HepG2 (cell line): ENCODE data around the gene PAN2. TPM values are rescaled to one million over a fixed set of nuclear protein-coding genes. Genes with fewer than 3 reads are reported as not detected.

Experiments
- BRF2 ChIP-seq: sonication (generic); formaldehyde crosslinking; IDR thresholded peaks from 2 replicates; pipeline ENCODE4 v1.8.1; 2022; ENCODE audit warnings: mild to moderate bottlenecking, missing genetic modification reagents
- CREB1 ChIP-seq, 2 experiments: fragments of 450-650 bp in 1 of 2; IDR thresholded peaks; 2 replicates each; pipeline ENCODE4 v1.6.1; 2016 to 2017; ENCODE audit warnings: control low read depth in 1 of 2, mild to moderate bottlenecking in 1 of 2, missing compliant biosample characterization in 1 of 2, missing genetic modification characterization in 1 of 2
- E2F2 ChIP-seq: sonication (generic); formaldehyde crosslinking; IDR thresholded peaks from 2 replicates; pipeline ENCODE4 v1.4.0; 2020; ENCODE audit warnings: missing genetic modification reagents, borderline replicate concordance
- MAX ChIP-seq: IDR thresholded peaks from 2 replicates; pipeline ENCODE4 v1.6.1; 2012; ENCODE audit warnings: inconsistent platforms
- NFE2L1 ChIP-seq: sonication (generic); formaldehyde crosslinking; IDR thresholded peaks from 2 replicates; pipeline ENCODE4 v1.4.0; 2020; ENCODE audit warnings: missing genetic modification reagents, mild to moderate bottlenecking, borderline replicate concordance
- NR0B2 ChIP-seq: sonication (generic); formaldehyde crosslinking; IDR thresholded peaks from 2 replicates; pipeline ENCODE4 v1.4.0; 2020; ENCODE audit warnings: mild to moderate bottlenecking, missing genetic modification reagents
- SETDB1 ChIP-seq: sonication (generic); formaldehyde crosslinking; IDR thresholded peaks from 2 replicates; pipeline ENCODE4 v1.5.1; 2020; ENCODE audit warnings: missing genetic modification reagents, mild to moderate bottlenecking, borderline replicate concordance
- SOX5 ChIP-seq: IDR thresholded peaks from 2 replicates; pipeline ENCODE4 v1.6.1; 2016; ENCODE audit warnings: borderline replicate concordance
- TGIF2 ChIP-seq: IDR thresholded peaks from 2 replicates; pipeline ENCODE4 v1.6.1; 2016; ENCODE audit warnings: control low read depth, missing compliant biosample characterization
- TRIM22 ChIP-seq: fragments of 450-650 bp; IDR thresholded peaks from 2 replicates; pipeline ENCODE4 v1.6.1; 2017
- ZFYVE20 ChIP-seq: sonication (generic); formaldehyde crosslinking; IDR thresholded peaks from 2 replicates; pipeline ENCODE4 v1.8.0; 2023; ENCODE audit warnings: low read depth, mild to moderate bottlenecking, moderate library complexity, missing genetic modification reagents, borderline replicate concordance
- ZKSCAN5 ChIP-seq: sonication (generic); formaldehyde crosslinking; IDR thresholded peaks from 2 replicates; pipeline ENCODE4 v1.5.1; 2020; ENCODE audit warnings: mild to moderate bottlenecking, missing genetic modification reagents
- ZNF331 ChIP-seq: sonication (generic); formaldehyde crosslinking; IDR thresholded peaks from 2 replicates; pipeline ENCODE4 v1.4.0; 2020; ENCODE audit warnings: missing genetic modification reagents
- ZNF629 ChIP-seq: sonication (generic); formaldehyde crosslinking; conservative IDR thresholded peaks from 2 replicates; pipeline ENCODE4 v1.5.0; 2020; ENCODE audit warnings: missing genetic modification reagents
- ZNF83 ChIP-seq: sonication (generic); formaldehyde crosslinking; IDR thresholded peaks from 2 replicates; pipeline ENCODE4 v1.4.0; 2020; ENCODE audit warnings: missing genetic modification reagents, mild to moderate bottlenecking, borderline replicate concordance
- polyA plus RNA-seq, 8 experiments: library from polyadenylated mRNA; depleted of rRNA in 3 of 8; stranded (reverse) in 7 of 8; unstranded in 1 of 8; fragments of >200 nt; fragmentation: Illumina TruSeq in 4 of 8; extraction: Trizol in 4 of 8; gene quantifications; 2 replicates each; pipeline versions ENCODE4 v1.2.1 to v1.2.3, GENCODE V29; 2011 to 2016; ENCODE audit warnings: low read depth in 4 of 8, missing spikeins in 1 of 8, mixed read lengths in 1 of 8; ENCODE audit not compliant: insufficient read depth in 1 of 8
- total RNA-seq, 5 experiments: library from RNA; depleted of rRNA; stranded (reverse); fragments of >200 nt; fragmentation: Illumina TruSeq; extraction: Trizol; gene quantifications; 2 replicates each; pipeline ENCODE4 v1.2.3, GENCODE V29; 2016; ENCODE audit warnings: low read depth in 1 of 5
- TF ChIP-seq, protein P1 (sequence below): sonication (generic); formaldehyde crosslinking; IDR thresholded peaks from 2 replicates; pipeline ENCODE4 v1.5.1; 2020; ENCODE audit warnings: mild to moderate bottlenecking, missing genetic modification reagents
- TF ChIP-seq, protein P2 (sequence below): sonication (generic); formaldehyde crosslinking; IDR thresholded peaks from 2 replicates; pipeline ENCODE4 v1.4.0; 2020; ENCODE audit warnings: missing genetic modification reagents

The PAN2 gene
- total and polyA plus RNA-seq, 2 of the 13 experiments (the other 11 are each of a cell fraction or from before 2014, with no cell fraction given) = 27.2 to 61.1 TPM

GRCh38 chr12:56315622-56316473 is 18.0 kb downstream of the PAN2 start, which contains the start of gene CNPY2 (continued):
- TF ChIP-seq, protein P1, sequence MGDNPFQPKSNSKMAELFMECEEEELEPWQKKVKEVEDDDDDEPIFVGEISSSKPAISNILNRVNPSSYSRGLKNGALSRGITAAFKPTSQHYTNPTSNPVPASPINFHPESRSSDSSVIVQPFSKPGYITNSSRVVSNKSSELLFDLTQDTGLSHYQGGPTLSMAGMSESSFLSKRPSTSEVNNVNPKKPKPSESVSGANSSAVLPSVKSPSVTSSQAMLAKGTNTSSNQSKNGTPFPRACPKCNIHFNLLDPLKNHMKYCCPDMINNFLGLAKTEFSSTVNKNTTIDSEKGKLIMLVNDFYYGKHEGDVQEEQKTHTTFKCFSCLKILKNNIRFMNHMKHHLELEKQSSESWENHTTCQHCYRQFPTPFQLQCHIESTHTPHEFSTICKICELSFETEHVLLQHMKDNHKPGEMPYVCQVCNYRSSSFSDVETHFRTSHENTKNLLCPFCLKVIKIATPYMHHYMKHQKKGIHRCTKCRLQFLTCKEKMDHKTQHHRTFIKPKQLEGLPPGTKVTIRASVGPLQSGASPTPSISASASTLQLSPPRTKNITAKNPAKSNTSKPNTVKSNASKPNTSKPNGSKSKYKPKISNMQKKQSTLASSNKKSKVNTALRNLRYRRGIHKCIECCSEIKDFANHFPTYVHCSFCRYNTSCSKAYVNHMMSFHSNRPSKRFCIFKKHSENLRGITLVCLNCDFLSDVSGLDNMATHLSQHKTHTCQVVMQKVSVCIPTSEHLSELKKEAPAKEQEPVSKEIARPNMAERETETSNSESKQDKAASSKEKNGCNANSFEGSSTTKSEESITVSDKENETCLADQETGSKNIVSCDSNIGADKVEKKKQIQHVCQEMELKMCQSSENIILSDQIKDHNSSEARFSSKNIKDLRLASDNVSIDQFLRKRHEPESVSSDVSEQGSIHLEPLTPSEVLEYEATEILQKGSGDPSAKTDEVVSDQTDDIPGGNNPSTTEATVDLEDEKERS (CRISPR knock-in tag) = no peak
- TF ChIP-seq NR0B2 (CRISPR knock-in tag) (peak; percentile 45; the same call in 1 of the 2 replicates), SOX5 (peak; percentile 34; the same call in 1 of the 2 replicates), MAX (peak; percentile 91), E2F2 (CRISPR knock-in tag) (peak; percentile 63), ZKSCAN5 (CRISPR knock-in tag) (no peak), TRIM22 (no peak), BRF2 (CRISPR knock-in tag) (no peak), TGIF2 (CRISPR knock-in tag) (no peak), ZNF331 (CRISPR knock-in tag) (peak; percentile 40), ZFYVE20 (peak; percentile 68; the same call in 1 of the 2 replicates), ZNF629 (no peak), NFE2L1 (CRISPR knock-in tag) (no peak; the same call in 1 of the 2 replicates), ZNF83 (no peak), SETDB1 (CRISPR knock-in tag) (no peak), CREB1 (IDR thresholded peaks at IDR 0.05) (peak; percentile 56; the same call in 1 of the 2 replicates), CREB1 (CRISPR knock-in tag; IDR thresholded peaks at IDR 0.05) (peak; percentile 85)
- TF ChIP-seq, protein P2, sequence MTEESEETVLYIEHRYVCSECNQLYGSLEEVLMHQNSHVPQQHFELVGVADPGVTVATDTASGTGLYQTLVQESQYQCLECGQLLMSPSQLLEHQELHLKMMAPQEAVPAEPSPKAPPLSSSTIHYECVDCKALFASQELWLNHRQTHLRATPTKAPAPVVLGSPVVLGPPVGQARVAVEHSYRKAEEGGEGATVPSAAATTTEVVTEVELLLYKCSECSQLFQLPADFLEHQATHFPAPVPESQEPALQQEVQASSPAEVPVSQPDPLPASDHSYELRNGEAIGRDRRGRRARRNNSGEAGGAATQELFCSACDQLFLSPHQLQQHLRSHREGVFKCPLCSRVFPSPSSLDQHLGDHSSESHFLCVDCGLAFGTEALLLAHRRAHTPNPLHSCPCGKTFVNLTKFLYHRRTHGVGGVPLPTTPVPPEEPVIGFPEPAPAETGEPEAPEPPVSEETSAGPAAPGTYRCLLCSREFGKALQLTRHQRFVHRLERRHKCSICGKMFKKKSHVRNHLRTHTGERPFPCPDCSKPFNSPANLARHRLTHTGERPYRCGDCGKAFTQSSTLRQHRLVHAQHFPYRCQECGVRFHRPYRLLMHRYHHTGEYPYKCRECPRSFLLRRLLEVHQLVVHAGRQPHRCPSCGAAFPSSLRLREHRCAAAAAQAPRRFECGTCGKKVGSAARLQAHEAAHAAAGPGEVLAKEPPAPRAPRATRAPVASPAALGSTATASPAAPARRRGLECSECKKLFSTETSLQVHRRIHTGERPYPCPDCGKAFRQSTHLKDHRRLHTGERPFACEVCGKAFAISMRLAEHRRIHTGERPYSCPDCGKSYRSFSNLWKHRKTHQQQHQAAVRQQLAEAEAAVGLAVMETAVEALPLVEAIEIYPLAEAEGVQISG (CRISPR knock-in tag) = peak; percentile 80
